Myocyte (in vitro differentiated cells): ENCODE data around the gene LHPP. TPM values are rescaled to one million over a fixed set of nuclear protein-coding genes. Genes with fewer than 3 reads are reported as not detected.

Experiments
- DNase-seq: peaks from one replicate; pipeline ENCODE4 v3.0.0-alpha.2; 2012; ENCODE audit warnings: low read depth
- total RNA-seq: library from RNA; depleted of rRNA; stranded (reverse); fragments of >200 nt; gene quantifications from 2 replicates; pipeline ENCODE4 v1.2.3, GENCODE V29; 2014

The LHPP gene
- total RNA-seq, 1 donor from 2014 or later = 8.1 TPM

- no peak for DNase-seq
Observed at GRCh38 chr10:124552691-124553276, 91.2 kb downstream of the LHPP start.

GRCh38 chr10:124554085-124554858 lies 92.6 kb downstream of the LHPP start:
- no peak for DNase-seq

GRCh38 chr10:124557167-124557566 lies 95.5 kb downstream of the LHPP start:
- DNase-seq = no peak

GRCh38 chr10:124557648-124558338 lies 96.2 kb downstream of the LHPP start:
- peak; percentile 41 for DNase-seq

GRCh38 chr10:124558339-124559321 lies 97.0 kb downstream of the LHPP start:
- peak; percentile 18 for DNase-seq

- no peak for DNase-seq
Observed at GRCh38 chr10:124559372-124560132, 97.9 kb downstream of the LHPP start.

- DNase-seq = peak; percentile 86
Observed at GRCh38 chr10:124560377-124561105, 98.9 kb downstream of the LHPP start.

GRCh38 chr10:124561206-124561605 lies 99.6 kb downstream of the LHPP start:
- DNase-seq = no peak

GRCh38 chr10:124562425-124563060 lies 100.9 kb downstream of the LHPP start:
- DNase-seq = no peak

- DNase-seq = no peak
Observed at GRCh38 chr10:124563320-124564040, 101.9 kb downstream of the LHPP start.

GRCh38 chr10:124564881-124565280 lies 103.3 kb downstream of the LHPP start:
- no peak for DNase-seq

- peak; percentile 58 for DNase-seq
Observed at GRCh38 chr10:124565565-124566221, 104.1 kb downstream of the LHPP start.

GRCh38 chr10:124566222-124566888 lies 104.7 kb downstream of the LHPP start:
- no peak for DNase-seq

- DNase-seq = peak; percentile 78
Observed at GRCh38 chr10:124566981-124567835, 105.6 kb downstream of the LHPP start.

GRCh38 chr10:124568339-124568738 lies 106.7 kb downstream of the LHPP start:
- no peak for DNase-seq
